Effector memory CD4-positive, alpha-beta T cell (primary cell): ENCODE measurements around the gene CIDEC.

Experiments used
- DNase-seq, 3 donors: peaks; one replicate each; pipeline ENCODE4 v3.0.0-alpha.2; 2020
- H3K27ac ChIP-seq: 2 replicates; pipeline ENCODE4 v1.7.0; 2013; ENCODE audit warnings: mild to moderate bottlenecking, low read length, moderate library complexity; ENCODE audit not compliant: insufficient read depth, poor library complexity, severe bottlenecking
- H3K27me3 ChIP-seq: replicated peaks from 2 replicates; pipeline ENCODE4 v1.7.0; 2013; ENCODE audit warnings: mild to moderate bottlenecking, low read length; ENCODE audit not compliant: insufficient read depth, control insufficient read depth, poor library complexity, severe bottlenecking
- H3K36me3 ChIP-seq: 2 replicates; pipeline ENCODE4 v1.7.0; 2013; ENCODE audit warnings: mild to moderate bottlenecking, low read length, moderate library complexity; ENCODE audit not compliant: control insufficient read depth, insufficient read depth
- H3K4me1 ChIP-seq: 2 replicates; pipeline ENCODE4 v1.7.0; 2013; ENCODE audit warnings: low read length, mild to moderate bottlenecking; ENCODE audit not compliant: control insufficient read depth, insufficient read depth, poor library complexity, severe bottlenecking
- H3K4me3 ChIP-seq: 2 replicates; pipeline ENCODE4 v1.7.0; 2013; ENCODE audit warnings: low read length, low read depth, mild to moderate bottlenecking; ENCODE audit not compliant: insufficient read depth, poor library complexity, severe bottlenecking
- H3K9me3 ChIP-seq: 2 replicates; pipeline ENCODE4 v1.7.0; 2013; ENCODE audit warnings: mild to moderate bottlenecking, low read length, moderate library complexity; ENCODE audit not compliant: control insufficient read depth

Gene CIDEC

GRCh38 chr3:9833078-9833477 lies 47.0 kb downstream of the CIDEC start:
- no peak for DNase-seq
- H3K36me3 ChIP-seq, result peaks cover 20% of the 10 kb centered on the region
- H3K9me3 ChIP-seq, result no peaks in the 10 kb centered on the region

DNA sequence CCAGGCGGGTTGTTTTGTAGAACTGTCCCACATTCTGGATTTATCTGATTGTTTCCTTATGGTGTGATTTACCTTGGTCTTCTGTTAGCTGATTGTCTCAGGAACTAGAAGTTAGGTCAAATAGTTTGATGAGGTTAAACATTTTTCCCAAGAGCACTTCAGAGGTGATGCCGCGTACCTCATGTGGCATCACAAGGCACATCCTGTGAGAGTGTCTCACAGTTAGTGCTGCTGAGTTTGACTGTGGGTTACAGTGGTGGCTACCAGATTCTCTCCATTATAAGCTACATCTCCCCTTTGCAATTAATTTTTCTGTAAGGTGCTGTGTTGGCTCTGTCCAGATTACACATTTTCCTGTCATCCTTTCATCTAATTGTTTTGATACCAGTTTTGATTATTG lies 48.8 kb downstream of the CIDEC start:
- DNase-seq, result no peak
- H3K4me3 ChIP-seq, result no peak overlapping the region
- H3K36me3 ChIP-seq, result peaks cover 20% of the 10 kb centered on the region
- no peak overlapping the region for H3K27ac ChIP-seq
- H3K4me1 ChIP-seq, result no peaks in the 10 kb centered on the region
- H3K9me3 ChIP-seq, result no peaks in the 10 kb centered on the region
- H3K27me3 ChIP-seq, result no peaks in the 10 kb centered on the region

More at GRCh38 chr3:9833078-9833477, 47.0 kb downstream of the CIDEC start:
- H3K4me3 ChIP-seq, result no peak overlapping the region
- no peaks in the 10 kb centered on the region for H3K27me3 ChIP-seq
- H3K4me1 ChIP-seq, result no peaks in the 10 kb centered on the region
- no peak overlapping the region for H3K27ac ChIP-seq

DNA sequence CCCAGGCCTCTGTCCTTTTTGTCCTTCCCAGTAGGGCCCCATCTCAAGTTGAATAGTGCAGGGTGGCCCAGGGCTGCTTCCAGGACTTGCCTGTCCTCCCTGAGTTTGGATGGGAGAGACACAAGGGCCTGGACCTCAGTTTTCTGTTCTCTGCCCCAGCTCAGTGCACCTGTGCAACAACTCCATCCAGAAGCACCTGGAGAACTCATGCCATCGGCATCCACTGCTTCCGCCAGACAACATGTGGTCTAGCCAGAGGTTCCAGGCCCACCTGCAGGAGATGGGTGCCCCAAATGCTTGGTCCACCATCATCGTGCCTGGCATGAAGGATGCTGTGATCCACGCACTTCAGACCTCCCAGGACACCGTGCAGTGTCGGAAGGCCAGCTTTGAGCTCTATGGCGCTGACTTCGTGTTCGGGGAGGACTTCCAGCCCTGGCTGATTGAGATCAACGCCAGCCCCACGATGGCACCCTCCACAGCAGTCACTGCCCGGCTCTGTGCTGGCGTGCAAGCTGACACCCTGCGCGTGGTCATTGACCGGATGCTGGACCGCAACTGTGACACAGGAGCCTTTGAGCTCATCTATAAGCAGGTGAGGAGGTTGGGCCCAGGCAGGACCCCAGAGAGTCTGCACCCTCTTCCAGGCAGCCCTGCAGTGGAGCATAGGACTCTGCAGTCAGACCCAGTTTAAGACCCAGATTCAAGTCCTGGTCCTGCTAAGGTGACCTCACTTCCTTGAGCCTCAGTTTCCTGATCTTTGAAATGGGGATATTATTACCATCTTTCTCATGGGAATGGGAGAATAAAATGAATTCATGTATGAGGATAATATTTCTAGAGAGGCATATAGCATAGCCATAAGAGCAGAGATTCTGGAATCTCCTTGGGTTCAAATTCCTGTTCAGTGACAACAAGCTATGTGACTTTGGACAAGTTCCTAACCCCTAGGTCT lies 51.0 kb downstream of the CIDEC start:
- no peak overlapping the region for H3K4me3 ChIP-seq
- no peaks in the 10 kb centered on the region for H3K9me3 ChIP-seq
- H3K4me1 ChIP-seq, result no peaks in the 10 kb centered on the region
- no peak for DNase-seq
- peaks cover 8% of the 10 kb centered on the region for H3K36me3 ChIP-seq
- H3K27me3 ChIP-seq, result no peaks in the 10 kb centered on the region
- no peak overlapping the region for H3K27ac ChIP-seq

GRCh38 chr3:9826815-9827573 lies 53.1 kb downstream of the CIDEC start:
- Histone ChIP-seq H3K4me1 (no peaks in the 10 kb centered on the region), H3K9me3 (no peaks in the 10 kb centered on the region), H3K4me3 (no peak overlapping the region), H3K27me3 (no peaks in the 10 kb centered on the region), H3K27ac (no peak overlapping the region), H3K36me3 (no peaks in the 10 kb centered on the region)
- no peak for DNase-seq

- Histone ChIP-seq H3K4me3 (no peak overlapping the region), H3K27ac (no peak overlapping the region), H3K9me3 (no peaks in the 10 kb centered on the region), H3K27me3 (no peaks in the 10 kb centered on the region), H3K36me3 (no peaks in the 10 kb centered on the region), H3K4me1 (no peaks in the 10 kb centered on the region)
- DNase-seq, result no peak
Measured at GRCh38 chr3:9825451-9826040, 54.5 kb downstream of the CIDEC start.

- Histone ChIP-seq H3K4me1 (no peaks in the 10 kb centered on the region), H3K4me3 (no peak overlapping the region), H3K36me3 (no peaks in the 10 kb centered on the region), H3K27me3 (no peaks in the 10 kb centered on the region), H3K9me3 (no peaks in the 10 kb centered on the region), H3K27ac (no peak overlapping the region)
- DNase-seq, result no peak
Measured at GRCh38 chr3:9820946-9821345, 59.1 kb downstream of the CIDEC start.

- DNase-seq, result no peak
- Histone ChIP-seq H3K4me3 (no peak overlapping the region), H3K27ac (no peak overlapping the region), H3K36me3 (no peaks in the 10 kb centered on the region), H3K27me3 (no peaks in the 10 kb centered on the region), H3K9me3 (no peaks in the 10 kb centered on the region), H3K4me1 (no peaks in the 10 kb centered on the region)
Measured at GRCh38 chr3:9820543-9820942, 59.5 kb downstream of the CIDEC start.

- H3K27me3 ChIP-seq, result no peaks in the 10 kb centered on the region
- peaks cover under 1% of the 10 kb centered on the region for H3K36me3 ChIP-seq
- H3K4me1 ChIP-seq, result no peaks in the 10 kb centered on the region
- no peak overlapping the region for H3K27ac ChIP-seq
- no peaks in the 10 kb centered on the region for H3K9me3 ChIP-seq
- DNase-seq, result no peak
- no peak overlapping the region for H3K4me3 ChIP-seq
Measured at GRCh38 chr3:9818666-9819335, 61.3 kb downstream of the CIDEC start.

GRCh38 chr3:9817436-9817835 lies 62.6 kb downstream of the CIDEC start:
- DNase-seq, result no peak
- Histone ChIP-seq H3K27ac (no peak overlapping the region), H3K27me3 (no peaks in the 10 kb centered on the region), H3K4me1 (no peaks in the 10 kb centered on the region), H3K9me3 (no peaks in the 10 kb centered on the region), H3K4me3 (no peak overlapping the region), H3K36me3 (peaks cover 4% of the 10 kb centered on the region)
